OCI-LY1 (cell line): ENCODE measurements around the gene PAM16.

Experiments
- CTCF ChIP-seq: fragments of 200-600 bp; sonication (generic), shearing (Covaris generic); IDR thresholded peaks from 2 replicates; pipeline ENCODE4 v1.5.1; 2017; ENCODE audit warnings: mild to moderate bottlenecking, antibody characterized with exemption, low read length, moderate library complexity, mixed read lengths
- EZH2 ChIP-seq: fragments of 200-600 bp; sonication (generic), shearing (Covaris generic); IDR thresholded peaks from 2 replicates; pipeline ENCODE4 v1.8.0; 2017; ENCODE audit warnings: borderline replicate concordance, mixed run types, mild to moderate bottlenecking, antibody characterized with exemption, low read length, moderate library complexity, mixed read lengths

GRCh38 chr16:4387781-4388180 is 36.7 kb upstream of the PAM16 start:
- TF ChIP-seq CTCF, result no peak
- TF ChIP-seq EZH2, result no peak
